OCI-LY1 (cell line): ENCODE results near the gene FLNC.

Experiments
- CTCF ChIP-seq: fragments of 200-600 bp; sonication (generic), shearing (Covaris generic); IDR thresholded peaks from 2 replicates; pipeline ENCODE4 v1.5.1; 2017; ENCODE audit warnings: mild to moderate bottlenecking, antibody characterized with exemption, low read length, moderate library complexity, mixed read lengths
- EZH2 ChIP-seq: fragments of 200-600 bp; sonication (generic), shearing (Covaris generic); IDR thresholded peaks from 2 replicates; pipeline ENCODE4 v1.8.0; 2017; ENCODE audit warnings: borderline replicate concordance, mixed run types, mild to moderate bottlenecking, antibody characterized with exemption, low read length, moderate library complexity, mixed read lengths

DNA sequence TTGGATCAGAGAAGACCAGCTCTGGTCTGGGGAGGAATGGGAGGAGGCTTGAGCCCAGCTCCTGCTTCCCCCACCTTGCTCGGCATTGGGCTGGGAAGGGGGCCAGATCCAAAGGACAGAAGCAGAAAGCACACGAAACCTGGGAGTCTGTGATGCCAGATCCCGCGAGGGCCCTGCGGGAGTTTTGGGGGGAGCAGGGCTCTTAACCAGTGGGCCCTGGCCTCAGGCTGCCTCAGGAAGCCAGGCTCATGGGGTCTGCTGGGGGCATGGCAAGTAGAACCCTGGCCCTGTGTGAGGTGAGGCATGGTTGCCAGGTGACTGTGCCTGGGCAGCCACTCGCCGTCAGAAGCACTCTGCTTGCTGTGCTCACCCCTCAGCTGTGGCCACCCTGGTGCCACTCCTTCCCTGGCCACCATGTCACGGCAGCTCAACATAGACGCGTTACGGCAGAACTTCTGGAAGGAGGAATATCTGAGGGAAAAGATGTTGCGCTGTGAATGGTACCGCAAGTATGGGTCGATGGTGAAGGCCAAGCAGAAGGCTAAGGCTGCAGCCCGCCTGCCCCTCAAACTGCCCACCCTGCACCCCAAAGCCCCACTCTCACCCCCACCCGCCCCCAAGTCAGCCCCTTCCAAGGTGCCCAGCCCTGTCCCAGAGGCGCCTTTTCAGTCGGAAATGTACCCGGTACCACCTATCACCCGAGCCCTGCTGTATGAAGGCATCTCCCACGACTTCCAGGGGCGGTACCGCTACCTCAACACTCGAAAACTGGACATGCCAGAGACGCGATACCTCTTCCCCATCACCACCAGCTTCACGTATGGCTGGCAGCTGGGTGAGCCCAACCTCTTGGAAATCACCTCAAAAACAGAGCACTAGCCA lies 36.0 kb downstream of the FLNC start:
- TF ChIP-seq CTCF (no peak), EZH2 (no peak)
